Measurements from ENCODE around the gene BRD2. TPM values are rescaled to one million over a fixed set of nuclear protein-coding genes. Genes with fewer than 3 reads are reported as not detected.

The BRD2 gene
- total RNA-seq, 1 experiment from 2014 or later, result 252 TPM

DNA sequence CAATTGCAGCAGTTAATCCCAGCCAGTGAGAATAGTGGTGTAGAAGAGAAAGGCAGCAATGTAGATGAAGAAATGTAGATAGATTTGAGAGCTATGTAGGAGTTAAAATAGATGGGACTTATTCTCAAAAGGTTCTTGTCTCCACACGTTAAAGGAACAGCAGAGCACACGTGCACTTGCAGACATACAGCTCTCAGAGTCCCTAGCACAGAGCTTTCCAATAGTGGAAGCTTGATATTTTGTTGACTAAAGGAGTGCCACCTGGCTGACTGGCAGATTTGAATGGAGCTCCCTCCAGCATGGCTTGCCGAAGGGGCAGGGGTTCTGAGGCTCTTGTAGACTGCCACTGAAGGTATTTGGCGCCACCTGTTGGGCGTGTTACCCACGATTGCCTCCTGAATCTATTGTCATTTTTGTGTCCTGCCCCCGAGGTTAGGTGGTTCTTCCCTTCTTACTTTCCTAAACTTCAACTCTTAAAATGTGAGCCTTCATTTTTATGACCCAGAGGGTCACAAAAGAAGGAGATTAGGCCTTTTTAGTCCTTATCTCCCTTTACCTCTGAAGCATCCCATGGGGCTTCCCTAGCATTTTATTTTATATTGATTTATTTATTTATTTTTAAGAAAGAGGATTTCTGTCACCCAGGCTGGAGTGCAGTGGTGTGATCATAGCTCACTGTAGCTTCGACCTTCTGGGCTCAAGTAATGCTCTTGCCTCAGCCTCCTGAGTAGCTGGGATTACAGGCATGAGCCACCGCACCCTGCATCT is 16.4 kb downstream of the BRD2 start:
- H3K4me1 Mint-ChIP-seq, result peaks cover 12 to 28% of the 10 kb centered on the region in 2 experiments
- peaks cover 6% of the 10 kb centered on the region for H3K27me3 Mint-ChIP-seq (ENCODE audit: low read depth)

More for the DNA sequence above, 16.4 kb downstream of the BRD2 start:
- no peak overlapping the region for H2BK20ac ChIP-seq (ENCODE audit: low read depth, low read length, poor library complexity, severe bottlenecking)
- DNase-seq, result peak; percentile 90
- H4K20me1 ChIP-seq (ENCODE audit: control insufficient read depth, insufficient read depth, insufficient read length), result no peaks in the 10 kb centered on the region
- no peak overlapping the region for H3K14ac ChIP-seq (ENCODE audit: insufficient read depth, low read length)
- H3K36me3 Mint-ChIP-seq (ENCODE audit: insufficient read depth in 1 of 3, low read depth in 3 of 3), result peaks cover 17 to 25% (median 19%) of the 10 kb centered on the region in 3 experiments; a peak in 6 of 7 replicates
- no peak overlapping the region for H3K23ac ChIP-seq (ENCODE audit: insufficient read length, low read depth, low read length)
- H3K9me3 Mint-ChIP-seq, result no peaks in the 10 kb centered on the region
- H2AFZ ChIP-seq (ENCODE audit: low read length), result no peak overlapping the region
- no peaks in the 10 kb centered on the region for H3K79me2 ChIP-seq (ENCODE audit: insufficient read depth, low read length)
- H4K5ac ChIP-seq (ENCODE audit: insufficient read length, low read depth, low read length), result no peak overlapping the region
- H3K9ac ChIP-seq (ENCODE audit: extremely low read depth, insufficient read length, low read length), result no peak overlapping the region
- H2BK120ac ChIP-seq (ENCODE audit: low read depth, low read length, poor library complexity, severe bottlenecking), result no peak overlapping the region
- no peak overlapping the region for H3K56ac ChIP-seq (ENCODE audit: insufficient read length, low read depth, low read length)
- H3K18ac ChIP-seq (ENCODE audit: insufficient read length, low read depth, low read length), result no peak overlapping the region
- peak overlapping the region in 1 of 3 experiments; percentile 80; a peak in 3 of 7 replicates for H3K27ac Mint-ChIP-seq
- TF ChIP-seq, protein P1, sequence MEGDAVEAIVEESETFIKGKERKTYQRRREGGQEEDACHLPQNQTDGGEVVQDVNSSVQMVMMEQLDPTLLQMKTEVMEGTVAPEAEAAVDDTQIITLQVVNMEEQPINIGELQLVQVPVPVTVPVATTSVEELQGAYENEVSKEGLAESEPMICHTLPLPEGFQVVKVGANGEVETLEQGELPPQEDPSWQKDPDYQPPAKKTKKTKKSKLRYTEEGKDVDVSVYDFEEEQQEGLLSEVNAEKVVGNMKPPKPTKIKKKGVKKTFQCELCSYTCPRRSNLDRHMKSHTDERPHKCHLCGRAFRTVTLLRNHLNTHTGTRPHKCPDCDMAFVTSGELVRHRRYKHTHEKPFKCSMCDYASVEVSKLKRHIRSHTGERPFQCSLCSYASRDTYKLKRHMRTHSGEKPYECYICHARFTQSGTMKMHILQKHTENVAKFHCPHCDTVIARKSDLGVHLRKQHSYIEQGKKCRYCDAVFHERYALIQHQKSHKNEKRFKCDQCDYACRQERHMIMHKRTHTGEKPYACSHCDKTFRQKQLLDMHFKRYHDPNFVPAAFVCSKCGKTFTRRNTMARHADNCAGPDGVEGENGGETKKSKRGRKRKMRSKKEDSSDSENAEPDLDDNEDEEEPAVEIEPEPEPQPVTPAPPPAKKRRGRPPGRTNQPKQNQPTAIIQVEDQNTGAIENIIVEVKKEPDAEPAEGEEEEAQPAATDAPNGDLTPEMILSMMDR (conservative IDR thresholded peaks at IDR 0.05), result peak; percentile 89
- peaks cover 4% of the 10 kb centered on the region; the same call in 1 of the 2 replicates for H3K4me1 ChIP-seq (ENCODE audit: insufficient read depth, low read length)
- no peak overlapping the region for H2BK5ac ChIP-seq (ENCODE audit: insufficient read length, low read length)
- H2AK5ac ChIP-seq (ENCODE audit: insufficient read length, low read length), result no peak overlapping the region
- no peaks in the 10 kb centered on the region for H3K9me3 ChIP-seq (ENCODE audit: control insufficient read depth, low read depth, low read length)
- WGBS (ENCODE audit: extremely low coverage, insufficient read length, low lambda C conversion rate), result no CpG with 5 or more reads among the region's 9 CpGs
- no peak overlapping the region for H2BK15ac ChIP-seq (ENCODE audit: low read depth, low read length)
- H4K91ac ChIP-seq (ENCODE audit: insufficient read length, low read depth, low read length), result no peak overlapping the region
- no peak overlapping the region for H2BK12ac ChIP-seq (ENCODE audit: insufficient read length, low read depth, low read length)
- no peak overlapping the region for H3T11ph ChIP-seq (ENCODE audit: low read length)
- H3K4me3 Mint-ChIP-seq, result no peak overlapping the region; a peak in 1 of 5 replicates
- H3K27ac ChIP-seq (ENCODE audit: insufficient read length, low read depth, low read length), result no peak overlapping the region
- H3K4ac ChIP-seq (ENCODE audit: low read depth, low read length), result no peak overlapping the region
- no peaks in the 10 kb centered on the region for H3K23me2 ChIP-seq (ENCODE audit: insufficient read length, low read depth, low read length, poor library complexity, severe bottlenecking)
- H3K27me3 ChIP-seq (ENCODE audit: insufficient read depth, low read length), result no peaks in the 10 kb centered on the region
- H4K8ac ChIP-seq (replicated peaks; ENCODE audit: insufficient read length, low read depth, low read length), result no peak overlapping the region
- no peaks in the 10 kb centered on the region for H3K79me1 ChIP-seq (ENCODE audit: insufficient read depth, low read depth, low read length, poor library complexity, severe bottlenecking)
- H3K4me2 ChIP-seq (ENCODE audit: insufficient read depth, insufficient read length, low read length), result no peak overlapping the region
